ENCODE results near the gene JADE2. TPM values are rescaled to one million over a fixed set of nuclear protein-coding genes. Genes with fewer than 3 reads are reported as not detected.
A peak's percentile ranks its signal among the peaks of the same experiment; 100 is the strongest.

JADE2 gene
- total and polyA plus RNA-seq, 4 donors: 3.9 to 11.4 (median 5.5) TPM

- Histone ChIP-seq H3K9me3 (ENCODE audit: control insufficient read depth in 4 of 4, low read length in 3 of 4) (no peaks in the 10 kb centered on the region), H3K4me3 (ENCODE audit: low read depth in 1 of 3, low read length in 3 of 3) (no peak overlapping the region), H3K9ac (ENCODE audit: low read depth in 1 of 2, low read length in 2 of 2) (no peak overlapping the region), H3K4me1 (ENCODE audit: control insufficient read depth in 4 of 4, insufficient read depth in 4 of 4, low read length in 3 of 4) (peaks cover 14 to 40% (median 28%) of the 10 kb centered on the region in 4 donors), H3K36me3 (ENCODE audit: control insufficient read depth in 4 of 4, insufficient read depth in 3 of 4, low read depth in 1 of 4, low read length in 3 of 4) (no peaks in the 10 kb centered on the region), H3K27ac (ENCODE audit: low read depth in 1 of 2, low read length in 2 of 2) (peak overlapping the region in 1 of 2 donors; percentile 96), H3K27me3 (ENCODE audit: control insufficient read depth in 4 of 4, insufficient read depth in 4 of 4, low read length in 3 of 4) (no peaks in the 10 kb centered on the region)
- TF ChIP-seq, protein P1, sequence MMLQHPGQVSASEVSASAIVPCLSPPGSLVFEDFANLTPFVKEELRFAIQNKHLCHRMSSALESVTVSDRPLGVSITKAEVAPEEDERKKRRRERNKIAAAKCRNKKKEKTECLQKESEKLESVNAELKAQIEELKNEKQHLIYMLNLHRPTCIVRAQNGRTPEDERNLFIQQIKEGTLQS (IDR thresholded peaks at IDR 0.05): no peak
- 96% methylated on average over 2 of the region's 2 CpGs for WGBS
- DNase-seq (ENCODE audit: low spot score): no peak
Observed at GRCh38 chr5:134502259-134502658, 23.2 kb upstream of the JADE2 start.

- H3K4me3 ChIP-seq (ENCODE audit: low read depth in 1 of 3, low read length in 3 of 3): no peak overlapping the region
- H3K4me1 ChIP-seq (ENCODE audit: control insufficient read depth in 4 of 4, insufficient read depth in 4 of 4, low read length in 3 of 4): peaks cover 14 to 44% (median 30%) of the 10 kb centered on the region in 4 donors
- peak; percentile 45 for DNase-seq (ENCODE audit: low spot score)
- H3K27me3 ChIP-seq (ENCODE audit: control insufficient read depth in 4 of 4, insufficient read depth in 4 of 4, low read length in 3 of 4): no peaks in the 10 kb centered on the region
- H3K9me3 ChIP-seq (ENCODE audit: control insufficient read depth in 4 of 4, low read length in 3 of 4): no peaks in the 10 kb centered on the region
- peak overlapping the region; percentile 85 to 96 for H3K27ac ChIP-seq (ENCODE audit: low read depth in 1 of 2, low read length in 2 of 2)
- WGBS: 28% methylated on average over 11 of the region's 11 CpGs
- TF ChIP-seq YY1 (IDR thresholded peaks at IDR 0.05) (peak; percentile 77), HNF4A (conservative IDR thresholded peaks at IDR 0.05) (peak; percentile 41 to 45), GABPA (IDR thresholded peaks at IDR 0.05 in 1 of 2, conservative IDR thresholded peaks at IDR 0.05 in 1 of 2) (peak in 1 of 2 donors; percentile 77), EGR1 (IDR thresholded peaks at IDR 0.05; ENCODE audit: low read depth in 2 of 2) (no peak), RXRA (IDR thresholded peaks at IDR 0.05) (peak; percentile 53 to 65), FOXA2 (IDR thresholded peaks at IDR 0.05) (no peak), HNF4G (IDR thresholded peaks at IDR 0.05) (peak; percentile 6), SP1 (IDR thresholded peaks at IDR 0.05) (peak; percentile 73), RAD21 (IDR thresholded peaks at IDR 0.05) (peak; percentile 55 to 69), NR2F2 (IDR thresholded peaks at IDR 0.05) (peak; percentile 48), FOXA1 (IDR thresholded peaks at IDR 0.05) (no peak), CTCF (IDR thresholded peaks at IDR 0.05; ENCODE audit: low read depth, low read length, missing input control) (no peak), TAF1 (conservative IDR thresholded peaks at IDR 0.05) (peak; percentile 91), JUND (IDR thresholded peaks at IDR 0.05) (peak; percentile 75 to 78)
- TF ChIP-seq, protein P1 (IDR thresholded peaks at IDR 0.05): peak; percentile 51
- TF ChIP-seq, protein P2, sequence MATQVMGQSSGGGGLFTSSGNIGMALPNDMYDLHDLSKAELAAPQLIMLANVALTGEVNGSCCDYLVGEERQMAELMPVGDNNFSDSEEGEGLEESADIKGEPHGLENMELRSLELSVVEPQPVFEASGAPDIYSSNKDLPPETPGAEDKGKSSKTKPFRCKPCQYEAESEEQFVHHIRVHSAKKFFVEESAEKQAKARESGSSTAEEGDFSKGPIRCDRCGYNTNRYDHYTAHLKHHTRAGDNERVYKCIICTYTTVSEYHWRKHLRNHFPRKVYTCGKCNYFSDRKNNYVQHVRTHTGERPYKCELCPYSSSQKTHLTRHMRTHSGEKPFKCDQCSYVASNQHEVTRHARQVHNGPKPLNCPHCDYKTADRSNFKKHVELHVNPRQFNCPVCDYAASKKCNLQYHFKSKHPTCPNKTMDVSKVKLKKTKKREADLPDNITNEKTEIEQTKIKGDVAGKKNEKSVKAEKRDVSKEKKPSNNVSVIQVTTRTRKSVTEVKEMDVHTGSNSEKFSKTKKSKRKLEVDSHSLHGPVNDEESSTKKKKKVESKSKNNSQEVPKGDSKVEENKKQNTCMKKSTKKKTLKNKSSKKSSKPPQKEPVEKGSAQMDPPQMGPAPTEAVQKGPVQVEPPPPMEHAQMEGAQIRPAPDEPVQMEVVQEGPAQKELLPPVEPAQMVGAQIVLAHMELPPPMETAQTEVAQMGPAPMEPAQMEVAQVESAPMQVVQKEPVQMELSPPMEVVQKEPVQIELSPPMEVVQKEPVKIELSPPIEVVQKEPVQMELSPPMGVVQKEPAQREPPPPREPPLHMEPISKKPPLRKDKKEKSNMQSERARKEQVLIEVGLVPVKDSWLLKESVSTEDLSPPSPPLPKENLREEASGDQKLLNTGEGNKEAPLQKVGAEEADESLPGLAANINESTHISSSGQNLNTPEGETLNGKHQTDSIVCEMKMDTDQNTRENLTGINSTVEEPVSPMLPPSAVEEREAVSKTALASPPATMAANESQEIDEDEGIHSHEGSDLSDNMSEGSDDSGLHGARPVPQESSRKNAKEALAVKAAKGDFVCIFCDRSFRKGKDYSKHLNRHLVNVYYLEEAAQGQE (IDR thresholded peaks at IDR 0.05): peak; percentile 85
- TF ChIP-seq, protein P3, sequence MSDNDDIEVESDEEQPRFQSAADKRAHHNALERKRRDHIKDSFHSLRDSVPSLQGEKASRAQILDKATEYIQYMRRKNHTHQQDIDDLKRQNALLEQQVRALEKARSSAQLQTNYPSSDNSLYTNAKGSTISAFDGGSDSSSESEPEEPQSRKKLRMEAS (IDR thresholded peaks at IDR 0.05): peak; percentile 51
- TF ChIP-seq, protein P4, sequence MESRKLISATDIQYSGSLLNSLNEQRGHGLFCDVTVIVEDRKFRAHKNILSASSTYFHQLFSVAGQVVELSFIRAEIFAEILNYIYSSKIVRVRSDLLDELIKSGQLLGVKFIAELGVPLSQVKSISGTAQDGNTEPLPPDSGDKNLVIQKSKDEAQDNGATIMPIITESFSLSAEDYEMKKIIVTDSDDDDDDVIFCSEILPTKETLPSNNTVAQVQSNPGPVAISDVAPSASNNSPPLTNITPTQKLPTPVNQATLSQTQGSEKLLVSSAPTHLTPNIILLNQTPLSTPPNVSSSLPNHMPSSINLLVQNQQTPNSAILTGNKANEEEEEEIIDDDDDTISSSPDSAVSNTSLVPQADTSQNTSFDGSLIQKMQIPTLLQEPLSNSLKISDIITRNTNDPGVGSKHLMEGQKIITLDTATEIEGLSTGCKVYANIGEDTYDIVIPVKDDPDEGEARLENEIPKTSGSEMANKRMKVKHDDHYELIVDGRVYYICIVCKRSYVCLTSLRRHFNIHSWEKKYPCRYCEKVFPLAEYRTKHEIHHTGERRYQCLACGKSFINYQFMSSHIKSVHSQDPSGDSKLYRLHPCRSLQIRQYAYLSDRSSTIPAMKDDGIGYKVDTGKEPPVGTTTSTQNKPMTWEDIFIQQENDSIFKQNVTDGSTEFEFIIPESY (IDR thresholded peaks at IDR 0.05): no peak
- no peaks in the 10 kb centered on the region for H3K36me3 ChIP-seq (ENCODE audit: control insufficient read depth in 4 of 4, insufficient read depth in 3 of 4, low read depth in 1 of 4, low read length in 3 of 4)
- peak overlapping the region; percentile 18 to 26 for H3K9ac ChIP-seq (ENCODE audit: low read depth in 1 of 2, low read length in 2 of 2)
Observed at GRCh38 chr5:134503088-134503936, 22.2 kb upstream of the JADE2 start.

All from liver (tissue), 9 donors.